K562 (cell line): ENCODE measurements around the gene TAF3. TPM values are rescaled to one million over a fixed set of nuclear protein-coding genes. Genes with fewer than 3 reads are reported as not detected.

Experiments
- ATAC-seq: fragments of 200-7000 bp; cut with Tn5 transposase; 3 replicates; pipeline ENCODE4 v1.9.1; 2020; ENCODE audit warnings: moderate library complexity
- BruUV-seq: library from RNA; stranded (reverse); fragments of 400-500 nt; replicated peaks from 2 replicates; lab custom pipeline; 2021; lab: Mats Ljungman, UMichigan
- CTCF ChIA-PET: fragments of 300-600 bp; formaldehyde crosslinking; extraction: SDS; loops from one replicate; lab custom pipeline; 2021; ENCODE audit warnings: low intra/inter-chr PET ratio; lab: Yijun Ruan, JAX
- POLR2A ChIA-PET: fragments of 300-600, 350-650 bp; sonication (Branson Sonifier 250); formaldehyde crosslinking; extraction: SDS; loops from one replicate; lab custom pipeline; 2021; ENCODE audit warnings: antibody characterized with exemption, inconsistent platforms; lab: Yijun Ruan, JAX
- DNase-seq, 4 experiments: peaks; one replicate each; pipeline versions ENCODE4 v3.0.0 to v3.0.0-alpha.2; 2011 to 2018; ENCODE audit warnings: low spot score in 3 of 4, mixed read lengths in 3 of 4; ENCODE audit errors: extremely low read depth in 1 of 4
- FAIRE-seq: peaks from 2 replicates; lab custom pipeline; 2011; peaks lifted over from hg19 to GRCh38; lab: Jason Lieb, UNC
- H2AFZ ChIP-seq: 2 replicates; pipeline ENCODE4 v1.6.0; 2011; ENCODE audit warnings: low read depth, low read length, control low read depth, inconsistent platforms
- H3K27ac ChIP-seq: fragments of 200-600 bp; 3 replicates; pipeline ENCODE4 v1.8.0; 2011; ENCODE audit warnings: low read depth, mild to moderate bottlenecking, control low read depth, inconsistent platforms, low read length, moderate library complexity, mixed read lengths; ENCODE audit errors: extremely low read depth
- H3K27me3 ChIP-seq, 2 experiments: fragments of 300-600 bp in 1 of 2; 2 replicates in 1 of 2; 3 replicates in 1 of 2; pipeline versions ENCODE4 v1.6.0 to v1.8.0; 2011; ENCODE audit warnings: inconsistent platforms in 2 of 2, low read length in 2 of 2, mild to moderate bottlenecking in 1 of 2, mixed read lengths in 1 of 2, moderate library complexity in 1 of 2; ENCODE audit not compliant: control insufficient read depth in 2 of 2, insufficient read depth in 2 of 2
- H3K36me3 ChIP-seq: fragments of 300-600 bp; 3 replicates; pipeline ENCODE4 v1.8.0; 2011; ENCODE audit warnings: mild to moderate bottlenecking, low read length, inconsistent platforms; ENCODE audit not compliant: control insufficient read depth, insufficient read depth
- H3K4me1 ChIP-seq, 2 experiments: fragments of 200-600 bp in 1 of 2; replicated peaks in 1 of 2; 2 replicates in 1 of 2; 3 replicates in 1 of 2; pipeline versions ENCODE4 v1.5.1 to v1.8.0; 2011; ENCODE audit warnings: inconsistent platforms in 2 of 2, low read length in 2 of 2, mild to moderate bottlenecking in 1 of 2, mixed read lengths in 1 of 2, moderate library complexity in 1 of 2; ENCODE audit not compliant: control insufficient read depth in 2 of 2, insufficient read depth in 2 of 2
- H3K4me2 ChIP-seq: 2 replicates; pipeline ENCODE4 v1.6.1; 2011; ENCODE audit warnings: low read length, control low read depth, inconsistent platforms, mixed read lengths; ENCODE audit not compliant: insufficient read depth
- H3K4me3 ChIP-seq: fragments of 200-600 bp; sonication (generic), shearing (Covaris generic); 2 replicates; pipeline ENCODE4 v1.5.1; 2016; ENCODE audit warnings: control low read depth, inconsistent platforms
- H3K79me2 ChIP-seq: fragments of 200-600 bp; 3 replicates; pipeline ENCODE4 v1.8.0; 2011; ENCODE audit warnings: low read length, inconsistent platforms; ENCODE audit not compliant: control insufficient read depth, insufficient read depth
- H3K9ac ChIP-seq, 2 experiments: 2 replicates each; pipeline versions ENCODE4 v1.6.0 to v1.6.1; 2011; ENCODE audit warnings: low read depth in 2 of 2, low read length in 2 of 2, control low read depth in 1 of 2, inconsistent platforms in 1 of 2, mild to moderate bottlenecking in 1 of 2, mixed read lengths in 1 of 2; ENCODE audit not compliant: insufficient read depth in 1 of 2
- H3K9me1 ChIP-seq: one replicate; pipeline ENCODE4 v1.6.0; 2011; ENCODE audit warnings: inconsistent platforms, mild to moderate bottlenecking, low read length, moderate library complexity; ENCODE audit not compliant: control insufficient read depth, insufficient read depth
- H3K9me3 ChIP-seq: replicated peaks from 2 replicates; pipeline ENCODE4 v1.5.1; 2011; ENCODE audit warnings: low read depth, low read length, inconsistent platforms; ENCODE audit not compliant: control insufficient read depth, insufficient read depth
- H4K20me1 ChIP-seq: replicated peaks from 2 replicates; pipeline ENCODE4 v1.6.1; 2011; ENCODE audit warnings: low read length, inconsistent platforms, mixed read lengths; ENCODE audit not compliant: control insufficient read depth, insufficient read depth
- AFF1 ChIP-seq, 2 experiments: fragments of 450-650 bp; IDR thresholded peaks; 2 replicates each; pipeline ENCODE4 v1.6.1; 2018; ENCODE audit warnings: mild to moderate bottlenecking in 2 of 2, low read depth in 1 of 2; ENCODE audit not compliant: partially characterized antibody in 2 of 2
- MYBL2 ChIP-seq, 2 experiments: fragments of 450-650 bp in 1 of 2; sonication (generic) in 1 of 2; formaldehyde crosslinking in 1 of 2; IDR thresholded peaks; 2 replicates each; pipeline versions ENCODE4 v1.6.1 to v1.8.1; 2017 to 2022; ENCODE audit warnings: borderline replicate concordance in 1 of 2, inconsistent platforms in 1 of 2, low read depth in 1 of 2, mild to moderate bottlenecking in 1 of 2, missing genetic modification reagents in 1 of 2, moderate library complexity in 1 of 2
- XRCC3 ChIP-seq: fragments of 450-650 bp; IDR thresholded peaks from 2 replicates; pipeline ENCODE4 v1.6.1; 2017; ENCODE audit warnings: mild to moderate bottlenecking, moderate library complexity
- in situ Hi-C: fragments of 300-500 bp; cut with MboI; formaldehyde crosslinking; loops from 4 replicates; pipeline ENCODE4 v1.15.0; 2018; ENCODE audit warnings: inconsistent platforms, mixed read lengths
- intact Hi-C: fragments of 100-400 bp; cut with micrococcal nuclease; formaldehyde crosslinking; loops from 2 replicates; pipeline ENCODE4 v1.14.2; 2022
- polyA plus RNA-seq, 8 experiments: library from polyadenylated mRNA; depleted of rRNA in 4 of 8; stranded (reverse) in 5 of 8; unstranded in 3 of 8; fragments of >200 nt; fragmentation: Nextera tagmentation in 2 of 8; fragmentation: Illumina TruSeq in 1 of 8; extraction: Ambion mirVana in 2 of 8; extraction: Trizol in 1 of 8; gene quantifications; 2 replicates each; pipeline versions ENCODE4 v1.2.1 to v1.2.3, GENCODE V29; 2011 to 2014; ENCODE audit warnings: inconsistent platforms in 1 of 8, missing spikeins in 1 of 8
- total RNA-seq, 7 experiments: library from RNA; depleted of rRNA in 6 of 7; stranded (reverse); fragments of >200 nt in 6 of 7; fragmentation: Illumina TruSeq in 2 of 7; extraction: Trizol in 2 of 7; gene quantifications; 2 replicates each; pipeline versions ENCODE4 v1.2.1 to v1.2.3, GENCODE V29; 2011 to 2021; ENCODE audit warnings: low replicate concordance in 1 of 7

The TAF3 gene
- total and polyA plus RNA-seq, 9 of the 15 experiments (the other 6 are each of a cell fraction or from before 2014, with no cell fraction given) = 1.5 to 9.9 (median 4.1) TPM

GRCh38 chr10:7892146-7892545 is 73.8 kb downstream of the TAF3 start:
- ATAC-seq = no peak
- H3K27me3 ChIP-seq = no peaks in the 10 kb centered on the region
- peaks cover 5% of the 10 kb centered on the region for H4K20me1 ChIP-seq
- TF ChIP-seq AFF1 (IDR thresholded peaks at IDR 0.05; ENCODE audit: low read depth in 1 of 2, partially characterized antibody in 2 of 2) (no peak), MYBL2 (IDR thresholded peaks at IDR 0.05; ENCODE audit: low read depth) (no peak), MYBL2 (CRISPR knock-in tag; IDR thresholded peaks at IDR 0.05; ENCODE audit: borderline replicate concordance) (no peak), XRCC3 (no peak)
- H3K27ac ChIP-seq = no peak overlapping the region
- H3K4me2 ChIP-seq = no peak overlapping the region
- BruUV-seq = no TSS peak
- H3K9me3 ChIP-seq = no peaks in the 10 kb centered on the region
- in situ Hi-C loops (no loop called here), intact Hi-C loops (no loop called here)
- H3K4me1 ChIP-seq = peaks cover 7 to 19% of the 10 kb centered on the region in 2 experiments; a peak in 3 of 5 replicates
- H3K36me3 ChIP-seq = peaks cover 7% of the 10 kb centered on the region; the same call in 1 of the 3 replicates
- no peak for FAIRE-seq
- DNase-seq = no peak
- H2AFZ ChIP-seq = no peak overlapping the region
- H3K79me2 ChIP-seq = no peaks in the 10 kb centered on the region; the same call in 2 of the 3 replicates
- no peak overlapping the region for H3K9ac ChIP-seq
- H3K9me1 ChIP-seq = no peaks in the 10 kb centered on the region
- no peak overlapping the region for H3K4me3 ChIP-seq
- ChIA-PET POLR2A (no interaction called here), CTCF (no interaction called here)
